Spinal cord (tissue), 10 donors: Measurements from ENCODE around the gene CDH19. TPM values are rescaled to one million over a fixed set of nuclear protein-coding genes. Genes with fewer than 3 reads are reported as not detected.
A peak's percentile ranks its signal among the peaks of the same experiment; 100 is the strongest.

Experiments used
- DNase-seq, 6 donors: peaks; one replicate each; pipeline versions ENCODE4 v3.0.0 to v3.0.0-alpha.2; 2013 to 2015; ENCODE audit warnings: low spot score in 6 of 6, low read depth in 4 of 6
- H3K27ac ChIP-seq: one replicate; pipeline ENCODE4 v1.5.1; 2013; ENCODE audit warnings: low read depth, low read length, control low read depth
- H3K27me3 ChIP-seq: one replicate; pipeline ENCODE4 v1.6.1; 2013; ENCODE audit warnings: low read length; ENCODE audit not compliant: control insufficient read depth, insufficient read depth
- H3K36me3 ChIP-seq: one replicate; pipeline ENCODE4 v1.6.1; 2013; ENCODE audit warnings: low read length; ENCODE audit not compliant: control insufficient read depth, insufficient read depth
- H3K4me1 ChIP-seq: one replicate; pipeline ENCODE4 v1.6.1; 2013; ENCODE audit warnings: low read length; ENCODE audit not compliant: control insufficient read depth, insufficient read depth
- H3K4me3 ChIP-seq: one replicate; pipeline ENCODE4 v1.5.1; 2013; ENCODE audit warnings: low read depth, low read length, control low read depth
- H3K9me3 ChIP-seq: one replicate; pipeline ENCODE4 v1.6.1; 2013; ENCODE audit warnings: low read length; ENCODE audit not compliant: control insufficient read depth, insufficient read depth
- WGBS: methylation state at CpG from one replicate; pipeline ENCODE4 v1.1.5; 2013; ENCODE audit warnings: missing lambda C conversion rate; ENCODE audit not compliant: insufficient coverage; 5-methylcytosine and 5-hydroxymethylcytosine counted together
- polyA plus RNA-seq, 2 donors: library from polyadenylated mRNA; unstranded; fragments of 120-200 nt; gene quantifications; one replicate each; pipeline ENCODE4 v1.2.1, GENCODE V29; 2013; ENCODE audit not compliant: insufficient read length in 2 of 2
- total RNA-seq, 2 donors: library from RNA; depleted of rRNA in 1 of 2; stranded (reverse); fragments of 120-200 nt in 1 of 2; fragments of >200 nt in 1 of 2; gene quantifications; one replicate each; pipeline versions ENCODE4 v1.2.3 to v1.2.4, GENCODE V29; 2013 to 2014
- donor health status: healthy.

Gene CDH19
- total and polyA plus RNA-seq, 4 donors: 1.8 to 28.5 (median 7.4) TPM

DNA sequence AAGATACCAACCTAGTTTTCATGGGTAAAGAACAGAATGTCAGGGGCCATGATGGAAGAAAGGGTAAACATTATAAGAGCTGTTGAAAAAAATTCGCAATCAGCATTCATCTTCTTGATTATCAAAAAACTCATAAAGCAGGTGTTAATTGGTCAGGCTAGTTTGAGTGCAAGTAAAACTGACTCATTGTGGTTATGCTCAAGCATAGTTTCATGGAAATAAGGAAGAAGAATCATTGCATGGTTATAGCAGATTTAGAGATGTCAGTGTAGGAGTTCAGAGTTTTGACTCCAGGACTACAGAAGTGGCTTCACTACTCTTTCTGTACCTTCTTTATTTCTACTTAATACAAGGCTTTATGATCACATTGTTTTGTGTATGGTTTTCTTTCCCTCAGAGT, 26.9 kb upstream of the CDH19 start:
- WGBS: no CpG with 5 or more reads among the region's 1 CpG
- Histone ChIP-seq H3K27ac (no peak overlapping the region), H3K4me1 (no peaks in the 10 kb centered on the region), H3K9me3 (no peaks in the 10 kb centered on the region), H3K4me3 (no peak overlapping the region), H3K36me3 (no peaks in the 10 kb centered on the region), H3K27me3 (no peaks in the 10 kb centered on the region)
- no peak for DNase-seq

DNA sequence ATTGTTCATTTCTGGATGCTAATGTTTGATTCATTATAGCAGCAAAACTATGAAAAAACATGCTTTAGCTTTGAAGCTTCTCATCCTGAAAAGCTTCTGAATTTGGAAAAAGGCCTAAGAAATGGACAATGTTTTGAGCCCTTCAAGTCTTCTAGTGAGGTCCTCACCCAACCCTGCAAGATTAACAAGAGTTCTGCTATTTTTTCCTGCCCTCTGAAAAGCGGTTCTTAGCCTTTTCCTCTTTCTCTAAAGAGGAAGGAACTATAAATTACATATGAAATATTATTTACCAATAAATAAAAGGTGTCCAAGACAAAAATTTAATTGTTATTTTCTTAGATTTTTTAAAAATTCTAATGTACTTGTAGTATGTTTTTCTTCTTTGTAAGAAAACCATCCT, 19.9 kb upstream of the CDH19 start:
- Histone ChIP-seq H3K36me3 (no peaks in the 10 kb centered on the region), H3K4me3 (no peak overlapping the region), H3K9me3 (peaks cover 1% of the 10 kb centered on the region), H3K4me1 (no peaks in the 10 kb centered on the region), H3K27ac (no peak overlapping the region), H3K27me3 (no peaks in the 10 kb centered on the region)
- no CpG with 5 or more reads among the region's 1 CpG for WGBS
- DNase-seq: no peak

DNA sequence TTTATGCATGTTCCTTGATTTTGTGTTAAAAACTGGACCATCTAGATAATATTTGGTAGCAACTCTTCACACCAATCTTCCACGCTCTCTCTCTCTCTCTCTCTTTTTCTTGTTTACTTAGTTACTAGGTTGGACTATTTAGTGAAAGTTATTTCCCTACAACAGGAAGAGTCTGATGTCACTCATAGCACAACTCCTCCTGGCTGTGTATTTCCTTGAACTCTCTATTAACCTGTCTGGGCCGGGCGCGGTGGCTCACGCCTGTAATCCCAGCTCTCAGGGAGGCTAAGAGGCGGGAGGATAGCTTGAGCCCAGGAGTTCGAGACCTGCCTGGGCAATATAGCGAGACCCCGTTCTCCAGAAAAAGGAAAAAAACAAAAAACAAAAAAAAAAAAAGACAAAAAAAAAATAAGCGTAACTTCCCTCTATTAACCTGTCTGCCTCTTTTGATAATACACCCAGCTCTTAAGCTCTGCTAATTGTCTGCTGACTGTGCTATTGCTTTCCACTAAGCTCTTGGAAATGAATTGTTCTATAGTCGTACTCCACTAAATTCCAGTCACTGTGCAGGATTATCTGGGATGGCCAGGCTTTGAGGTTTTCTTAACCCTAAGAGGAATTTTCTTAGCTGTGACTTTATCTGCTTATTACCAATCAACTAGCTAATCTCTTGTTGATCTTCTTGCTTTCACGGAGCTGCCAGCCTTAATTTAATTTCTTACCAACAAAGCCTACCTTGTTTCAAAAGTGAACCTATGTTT, 18.1 kb upstream of the CDH19 start:
- Histone ChIP-seq H3K9me3 (peaks cover 1% of the 10 kb centered on the region), H3K27me3 (no peaks in the 10 kb centered on the region), H3K4me1 (no peaks in the 10 kb centered on the region), H3K27ac (no peak overlapping the region), H3K4me3 (no peak overlapping the region), H3K36me3 (no peaks in the 10 kb centered on the region)
- DNase-seq: no peak
- WGBS: 90% methylated on average over 5 of the region's 12 CpGs

DNA sequence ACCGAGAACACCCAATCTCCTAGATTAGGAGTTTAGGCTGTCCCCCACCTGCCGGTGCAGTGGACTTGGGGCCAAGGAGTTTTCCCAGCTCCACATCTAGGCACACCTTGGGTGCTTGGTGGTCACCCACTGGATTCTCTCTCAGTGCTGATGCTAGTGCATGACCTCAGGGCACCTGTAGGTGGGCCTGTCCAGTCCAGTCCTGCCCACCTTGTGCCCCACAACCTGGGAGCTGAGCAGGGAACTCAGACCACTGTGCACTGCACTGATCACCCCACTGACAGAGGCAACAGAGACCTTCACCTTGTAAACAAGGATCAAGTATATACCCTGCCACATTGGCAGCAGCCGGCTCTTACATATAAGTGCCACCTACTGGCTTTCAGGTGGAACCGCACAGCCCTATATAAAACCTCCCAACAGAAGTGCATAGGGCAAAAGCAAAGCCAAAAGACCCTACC, 12.7 kb upstream of the CDH19 start:
- no peak for DNase-seq
- Histone ChIP-seq H3K27ac (no peak overlapping the region), H3K27me3 (no peaks in the 10 kb centered on the region), H3K9me3 (peaks cover 1% of the 10 kb centered on the region), H3K4me3 (no peak overlapping the region), H3K4me1 (no peaks in the 10 kb centered on the region), H3K36me3 (no peaks in the 10 kb centered on the region)
- WGBS: 100% methylated on average over 2 of the region's 4 CpGs

DNA sequence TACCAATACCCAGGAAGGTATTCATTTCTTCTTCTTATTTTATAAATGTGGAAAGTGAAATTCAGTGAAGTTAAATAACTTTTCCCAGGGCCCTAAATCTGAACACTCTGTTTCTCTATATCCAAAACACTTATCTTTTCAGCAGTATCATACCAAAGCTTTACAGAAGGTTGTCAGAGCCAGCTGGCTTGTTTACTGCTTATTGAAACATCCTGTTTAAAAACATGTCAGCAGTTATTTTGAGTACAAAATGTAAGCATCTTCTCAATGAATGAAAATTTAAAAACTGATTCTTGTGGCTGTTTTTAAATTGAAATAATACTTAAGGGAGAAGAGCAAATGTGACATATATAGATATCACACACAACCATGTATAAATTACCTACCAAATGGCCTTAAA, 11.3 kb upstream of the CDH19 start:
- Histone ChIP-seq H3K9me3 (no peaks in the 10 kb centered on the region), H3K27ac (no peak overlapping the region), H3K36me3 (no peaks in the 10 kb centered on the region), H3K4me1 (no peaks in the 10 kb centered on the region), H3K27me3 (no peaks in the 10 kb centered on the region), H3K4me3 (no peak overlapping the region)
- peak in 1 of 6 donors; percentile 44 for DNase-seq

DNA sequence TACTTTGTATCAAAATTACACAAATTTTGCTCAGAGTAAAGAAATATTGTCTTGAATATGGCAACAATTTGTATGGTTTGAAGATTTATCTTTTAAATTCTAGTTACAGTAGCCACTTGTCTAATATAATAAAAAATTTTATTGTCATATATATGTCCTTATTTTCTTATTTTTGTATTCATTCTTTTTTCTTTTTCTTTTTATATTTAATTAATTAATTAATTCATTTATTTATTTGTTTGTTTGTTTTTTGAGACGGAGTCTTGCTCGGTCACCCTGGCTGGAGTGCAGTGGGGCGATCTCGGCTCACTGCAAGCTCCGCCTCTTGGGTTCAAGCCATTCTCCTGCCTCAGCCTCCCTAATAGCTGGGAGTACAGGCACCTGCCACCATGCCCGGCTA, 3.7 kb upstream of the CDH19 start:
- DNase-seq: no peak
- WGBS: 100% methylated on average over 4 of the region's 6 CpGs
- Histone ChIP-seq H3K27me3 (no peaks in the 10 kb centered on the region), H3K36me3 (no peaks in the 10 kb centered on the region), H3K4me1 (no peaks in the 10 kb centered on the region), H3K9me3 (no peaks in the 10 kb centered on the region), H3K27ac (no peak overlapping the region), H3K4me3 (no peak overlapping the region)

DNA sequence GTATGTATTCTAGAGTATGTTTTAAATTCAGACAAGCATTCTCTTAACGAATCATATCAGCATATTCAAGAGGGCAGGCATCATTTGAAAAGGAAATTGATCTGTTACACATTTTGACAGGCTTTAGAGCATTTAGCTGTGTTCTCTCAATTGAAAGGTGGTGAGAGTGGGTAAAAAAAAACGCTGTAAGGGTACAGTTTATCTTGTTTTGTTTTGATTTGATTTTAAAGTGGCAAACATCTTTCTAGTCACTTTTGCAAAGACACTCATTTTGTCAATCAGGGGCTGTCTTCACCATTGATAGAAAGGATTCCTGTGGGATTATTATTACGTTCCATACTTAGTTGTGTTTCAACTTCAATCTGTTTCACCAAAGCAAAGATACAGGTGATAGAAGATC, 2.2 kb downstream of the CDH19 start:
- no peaks in the 10 kb centered on the region for H3K4me1 ChIP-seq
- DNase-seq: no peak
- no peaks in the 10 kb centered on the region for H3K27me3 ChIP-seq
- H3K36me3 ChIP-seq: no peaks in the 10 kb centered on the region
- peak overlapping the region; percentile 37 for H3K4me3 ChIP-seq
- no peak overlapping the region for H3K27ac ChIP-seq
- no CpG with 5 or more reads among the region's 3 CpGs for WGBS
- peaks cover 2% of the 10 kb centered on the region for H3K9me3 ChIP-seq

DNA sequence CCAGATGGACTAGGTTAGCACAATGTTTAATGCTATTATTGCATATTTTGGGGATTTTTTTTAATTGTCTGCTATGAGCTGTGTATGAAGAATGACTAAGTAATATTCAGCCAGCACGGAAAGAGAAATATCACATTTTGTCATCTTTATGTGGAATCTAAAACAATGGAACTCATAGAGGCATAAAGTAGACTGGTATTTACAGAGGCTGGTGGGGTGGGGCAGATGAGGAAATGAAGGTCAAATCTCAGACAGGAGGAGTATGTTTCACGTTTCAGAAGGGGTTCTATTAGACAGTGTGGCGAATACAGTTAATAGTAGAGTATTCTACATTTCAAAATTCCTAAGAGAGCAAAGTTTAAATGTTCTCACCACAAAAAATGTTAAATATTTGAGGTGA, 4.7 kb downstream of the CDH19 start:
- no peaks in the 10 kb centered on the region for H3K27me3 ChIP-seq
- no peaks in the 10 kb centered on the region for H3K36me3 ChIP-seq
- no peak overlapping the region for H3K27ac ChIP-seq
- no peaks in the 10 kb centered on the region for H3K4me1 ChIP-seq
- H3K4me3 ChIP-seq: no peak overlapping the region
- DNase-seq: no peak
- 88% methylated on average over 1 of the region's 3 CpGs for WGBS
- H3K9me3 ChIP-seq: peaks cover 2% of the 10 kb centered on the region

DNA sequence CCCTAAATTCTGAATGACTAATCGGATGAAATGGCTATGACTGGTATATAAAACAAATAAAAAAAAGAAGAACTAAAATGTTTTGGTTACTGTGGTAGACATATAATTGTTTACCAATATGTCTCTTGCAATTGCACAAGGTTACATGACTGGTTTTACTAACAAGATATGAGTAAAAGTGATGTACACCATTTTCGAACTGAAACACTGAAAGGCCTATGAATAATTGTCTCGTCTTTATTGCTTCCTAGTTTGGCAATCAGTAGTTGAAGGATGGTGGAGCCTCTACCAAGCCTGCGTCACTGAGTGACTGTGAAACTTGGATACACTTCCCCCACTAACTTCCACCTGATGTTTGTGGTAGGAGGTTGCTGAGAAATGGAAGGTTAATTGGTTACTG, 16.5 kb downstream of the CDH19 start:
- Histone ChIP-seq H3K27ac (no peak overlapping the region), H3K4me1 (no peaks in the 10 kb centered on the region), H3K27me3 (no peaks in the 10 kb centered on the region), H3K4me3 (no peak overlapping the region), H3K9me3 (no peaks in the 10 kb centered on the region), H3K36me3 (no peaks in the 10 kb centered on the region)
- DNase-seq: no peak
- WGBS: no CpG with 5 or more reads among the region's 4 CpGs

DNA sequence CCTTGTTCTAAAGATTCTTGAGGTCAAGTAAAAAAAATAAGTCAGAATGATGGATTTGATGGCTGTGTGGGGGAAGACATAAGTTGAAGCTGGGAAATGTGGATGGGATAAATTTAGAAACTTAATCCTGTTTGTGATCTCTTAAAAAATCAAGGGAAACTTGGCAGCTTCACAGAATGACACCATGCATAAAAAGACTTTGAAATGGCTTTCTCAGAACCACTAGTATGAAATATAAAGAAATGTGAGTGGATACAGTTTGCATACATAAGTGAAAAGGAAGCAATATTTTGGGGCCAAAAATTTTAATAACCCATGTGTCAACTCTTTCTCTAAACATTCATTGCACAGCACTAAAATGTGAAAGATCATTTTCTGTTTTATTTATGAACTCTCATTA, 21.7 kb downstream of the CDH19 start:
- H3K36me3 ChIP-seq: no peaks in the 10 kb centered on the region
- peak in 2 of 6 donors; percentile 5 to 31 for DNase-seq
- H3K27me3 ChIP-seq: no peaks in the 10 kb centered on the region
- H3K4me1 ChIP-seq: no peaks in the 10 kb centered on the region
- H3K9me3 ChIP-seq: no peaks in the 10 kb centered on the region
- no peak overlapping the region for H3K27ac ChIP-seq
- no peak overlapping the region for H3K4me3 ChIP-seq
